Central memory CD4-positive, alpha-beta T cell (primary cell): Measurements from ENCODE around the gene GRID1.

Experiments used
- DNase-seq: peaks from one replicate; pipeline ENCODE4 v3.0.0; 2022

GRID1 gene

GRCh38 chr10:85600744-85601081 is 765.9 kb downstream of the GRID1 start:
- DNase-seq: no peak

GRCh38 chr10:85600026-85600743 is 766.4 kb downstream of the GRID1 start:
- DNase-seq: no peak

- DNase-seq: no peak
These were observed 767.5 kb downstream of the GRID1 start for GRCh38 chr10:85599081-85599480.

GRCh38 chr10:85598646-85599045 is 767.9 kb downstream of the GRID1 start:
- no peak for DNase-seq

GRCh38 chr10:85597006-85597405 is 769.6 kb downstream of the GRID1 start:
- DNase-seq: no peak

- DNase-seq: no peak
These were observed 770.2 kb downstream of the GRID1 start for GRCh38 chr10:85596389-85596788.

GRCh38 chr10:85594239-85594638 is 772.4 kb downstream of the GRID1 start:
- no peak for DNase-seq

- no peak for DNase-seq
These were observed 773.3 kb downstream of the GRID1 start for GRCh38 chr10:85593226-85593772.

GRCh38 chr10:85581371-85581770 is 785.2 kb downstream of the GRID1 start:
- no peak for DNase-seq

- no peak for DNase-seq
These were observed 786.0 kb downstream of the GRID1 start for GRCh38 chr10:85580585-85580984.

GRCh38 chr10:85578860-85579259 is 787.7 kb downstream of the GRID1 start:
- DNase-seq: no peak

GRCh38 chr10:85575441-85575840 is 791.2 kb downstream of the GRID1 start:
- DNase-seq: no peak

GRCh38 chr10:85570871-85571270 is 795.7 kb downstream of the GRID1 start:
- DNase-seq: no peak

GRCh38 chr10:85565381-85565780 is 801.2 kb downstream of the GRID1 start:
- DNase-seq: no peak

GRCh38 chr10:85558533-85558932 is 808.1 kb downstream of the GRID1 start:
- no peak for DNase-seq

- DNase-seq: no peak
These were observed 808.9 kb downstream of the GRID1 start for GRCh38 chr10:85557706-85558105.

GRCh38 chr10:85557077-85557476 is 809.5 kb downstream of the GRID1 start:
- DNase-seq: no peak
